Measurements from ENCODE around the gene ZNF839.

DNA sequence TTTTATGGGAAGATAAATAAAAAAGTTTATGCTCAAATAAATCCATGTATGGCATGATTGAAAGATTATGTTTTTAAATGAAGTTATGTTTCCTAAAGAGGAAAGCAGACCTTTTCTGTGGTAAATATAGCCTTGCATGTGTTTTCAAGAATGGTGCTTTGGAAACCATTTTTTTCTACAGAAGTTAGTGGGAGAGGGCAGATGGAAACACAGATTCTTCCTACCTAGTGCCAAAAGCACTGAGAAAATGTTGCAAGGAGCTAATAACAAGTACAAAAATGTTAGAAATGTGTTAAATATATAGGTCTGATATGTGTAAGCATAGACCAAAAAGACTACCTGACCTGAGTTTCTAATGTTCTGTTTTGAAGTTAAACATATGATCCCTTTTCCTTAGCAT lies 67.5 kb downstream of the ZNF839 start:
- TF ChIP-seq, protein P1, sequence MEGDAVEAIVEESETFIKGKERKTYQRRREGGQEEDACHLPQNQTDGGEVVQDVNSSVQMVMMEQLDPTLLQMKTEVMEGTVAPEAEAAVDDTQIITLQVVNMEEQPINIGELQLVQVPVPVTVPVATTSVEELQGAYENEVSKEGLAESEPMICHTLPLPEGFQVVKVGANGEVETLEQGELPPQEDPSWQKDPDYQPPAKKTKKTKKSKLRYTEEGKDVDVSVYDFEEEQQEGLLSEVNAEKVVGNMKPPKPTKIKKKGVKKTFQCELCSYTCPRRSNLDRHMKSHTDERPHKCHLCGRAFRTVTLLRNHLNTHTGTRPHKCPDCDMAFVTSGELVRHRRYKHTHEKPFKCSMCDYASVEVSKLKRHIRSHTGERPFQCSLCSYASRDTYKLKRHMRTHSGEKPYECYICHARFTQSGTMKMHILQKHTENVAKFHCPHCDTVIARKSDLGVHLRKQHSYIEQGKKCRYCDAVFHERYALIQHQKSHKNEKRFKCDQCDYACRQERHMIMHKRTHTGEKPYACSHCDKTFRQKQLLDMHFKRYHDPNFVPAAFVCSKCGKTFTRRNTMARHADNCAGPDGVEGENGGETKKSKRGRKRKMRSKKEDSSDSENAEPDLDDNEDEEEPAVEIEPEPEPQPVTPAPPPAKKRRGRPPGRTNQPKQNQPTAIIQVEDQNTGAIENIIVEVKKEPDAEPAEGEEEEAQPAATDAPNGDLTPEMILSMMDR (IDR thresholded peaks at IDR 0.05; ENCODE audit: low read depth, low read length), result no peak
- TF ChIP-seq MAX (IDR thresholded peaks at IDR 0.05; ENCODE audit: low read depth, low read length), result no peak

Data from NB4 (cell line).